Nephron progenitor cell (in vitro differentiated cells): ENCODE measurements around the gene AFF1.
A peak's percentile ranks its signal among the peaks of the same experiment; 100 is the strongest.
"Not testable (repeated sequence)": the region's sequence is repeated elsewhere in the genome, so short reads cannot be mapped to it uniquely, and the experiment has no call there.

ENCODE experiments used
- DNase-seq: peaks from one replicate; pipeline ENCODE4 v3.0.0; 2021
- H3K27ac Mint-ChIP-seq: 2 replicates; pipeline ENCODE4 v1.8.0; 2021; ENCODE audit warnings: mild to moderate bottlenecking, moderate library complexity, mixed read lengths
- H3K27me3 Mint-ChIP-seq: 2 replicates; pipeline ENCODE4 v1.8.0; 2021; ENCODE audit warnings: mild to moderate bottlenecking, low read depth, mixed read lengths; ENCODE audit not compliant: poor library complexity
- H3K36me3 Mint-ChIP-seq: 2 replicates; pipeline ENCODE4 v1.8.0; 2021; ENCODE audit warnings: low read depth, mixed read lengths
- H3K4me1 Mint-ChIP-seq: 2 replicates; pipeline ENCODE4 v1.8.0; 2021; ENCODE audit warnings: mixed read lengths
- H3K4me3 Mint-ChIP-seq: 2 replicates; pipeline ENCODE4 v1.8.0; 2021; ENCODE audit warnings: mild to moderate bottlenecking, moderate library complexity, mixed read lengths
- H3K9me3 Mint-ChIP-seq: 2 replicates; pipeline ENCODE4 v1.8.0; 2021; ENCODE audit warnings: mild to moderate bottlenecking, moderate library complexity, mixed read lengths
- TF ChIP-seq, protein P1 (sequence below): fragments of 200-600 bp; sonication (generic); IDR thresholded peaks from 2 replicates; pipeline ENCODE4 v1.5.0; 2021; ENCODE audit warnings: antibody characterized with exemption

Gene AFF1

DNA sequence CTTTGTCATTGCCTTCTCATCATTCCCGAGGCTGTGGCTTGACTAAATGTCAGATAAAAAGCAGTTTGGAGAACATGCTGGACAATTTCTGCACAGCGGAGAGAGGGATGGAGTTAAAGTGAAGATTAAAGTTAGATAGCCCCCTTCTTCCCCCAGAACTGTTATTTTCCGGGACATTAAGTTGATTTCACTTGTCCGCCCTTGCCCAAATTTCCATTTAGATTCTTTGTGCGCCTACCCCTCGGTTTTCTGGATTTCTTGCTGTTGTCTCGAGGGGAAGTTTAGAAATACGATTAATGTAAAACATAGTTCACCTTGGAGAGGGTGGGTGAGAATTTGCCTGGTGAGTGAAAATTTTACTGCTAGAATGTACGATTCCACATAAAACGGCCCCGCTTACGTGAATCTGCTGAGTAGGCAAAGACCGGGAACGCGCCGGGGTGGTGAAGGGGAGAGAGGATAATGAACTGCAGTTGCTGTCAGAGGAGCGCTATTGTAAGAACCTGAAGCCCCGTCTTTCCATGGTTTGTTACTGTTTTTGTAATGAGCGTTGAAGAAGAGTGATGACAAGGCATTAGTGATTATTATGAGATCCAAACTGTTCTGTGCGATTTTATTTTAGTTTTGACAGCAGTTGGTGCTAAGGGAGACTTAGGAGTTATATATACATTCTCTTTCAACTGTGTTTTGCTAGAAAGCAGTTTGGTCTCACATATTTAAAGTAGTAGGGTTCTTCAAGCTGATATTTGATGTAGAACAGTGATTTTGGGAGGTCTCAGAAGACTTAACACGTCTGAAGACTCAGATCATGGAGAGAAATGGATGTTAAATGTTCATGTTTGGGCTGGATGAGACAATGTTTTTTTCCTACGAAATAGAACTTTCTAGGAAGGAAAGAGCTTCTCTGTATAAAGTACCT is 73.0 kb downstream of the AFF1 start:
- Mint-ChIP-seq H3K9me3 (no peaks in the 10 kb centered on the region), H3K36me3 (no peaks in the 10 kb centered on the region), H3K4me3 (peak overlapping the region; percentile 97), H3K4me1 (peaks cover 85% of the 10 kb centered on the region), H3K27me3 (no peaks in the 10 kb centered on the region), H3K27ac (peak overlapping the region; percentile 98)
- TF ChIP-seq, protein P1, sequence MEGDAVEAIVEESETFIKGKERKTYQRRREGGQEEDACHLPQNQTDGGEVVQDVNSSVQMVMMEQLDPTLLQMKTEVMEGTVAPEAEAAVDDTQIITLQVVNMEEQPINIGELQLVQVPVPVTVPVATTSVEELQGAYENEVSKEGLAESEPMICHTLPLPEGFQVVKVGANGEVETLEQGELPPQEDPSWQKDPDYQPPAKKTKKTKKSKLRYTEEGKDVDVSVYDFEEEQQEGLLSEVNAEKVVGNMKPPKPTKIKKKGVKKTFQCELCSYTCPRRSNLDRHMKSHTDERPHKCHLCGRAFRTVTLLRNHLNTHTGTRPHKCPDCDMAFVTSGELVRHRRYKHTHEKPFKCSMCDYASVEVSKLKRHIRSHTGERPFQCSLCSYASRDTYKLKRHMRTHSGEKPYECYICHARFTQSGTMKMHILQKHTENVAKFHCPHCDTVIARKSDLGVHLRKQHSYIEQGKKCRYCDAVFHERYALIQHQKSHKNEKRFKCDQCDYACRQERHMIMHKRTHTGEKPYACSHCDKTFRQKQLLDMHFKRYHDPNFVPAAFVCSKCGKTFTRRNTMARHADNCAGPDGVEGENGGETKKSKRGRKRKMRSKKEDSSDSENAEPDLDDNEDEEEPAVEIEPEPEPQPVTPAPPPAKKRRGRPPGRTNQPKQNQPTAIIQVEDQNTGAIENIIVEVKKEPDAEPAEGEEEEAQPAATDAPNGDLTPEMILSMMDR, result no peak
- DNase-seq, result peak; percentile 70

DNA sequence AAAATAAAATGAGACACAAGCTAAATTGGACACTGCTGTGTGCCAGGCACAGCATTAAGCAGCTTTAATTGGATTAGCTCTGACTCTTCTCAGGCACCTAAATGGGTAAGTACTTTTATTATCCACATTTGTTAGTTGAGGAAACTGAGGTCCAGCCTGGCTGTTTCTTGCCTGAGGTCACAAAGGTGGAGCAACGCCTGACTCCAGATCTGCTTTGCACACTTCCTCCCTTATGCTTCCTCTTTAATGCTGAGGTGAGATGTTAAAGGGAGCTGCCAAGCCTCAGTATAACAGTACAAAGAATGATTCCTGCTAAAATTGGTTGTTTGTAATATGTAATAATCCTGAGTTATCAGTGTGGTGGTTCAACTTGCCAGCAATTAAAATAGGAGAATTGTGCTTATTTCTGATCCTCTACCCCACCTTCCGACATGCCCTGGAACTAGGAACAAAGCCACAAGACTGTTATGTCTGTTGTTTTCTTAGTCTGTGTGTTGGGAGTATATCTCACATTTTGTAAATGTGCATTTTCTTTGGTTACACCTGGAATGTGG is 74.4 kb downstream of the AFF1 start:
- Mint-ChIP-seq H3K36me3 (no peaks in the 10 kb centered on the region), H3K9me3 (no peaks in the 10 kb centered on the region), H3K4me1 (peaks cover 85% of the 10 kb centered on the region), H3K27ac (no peak overlapping the region), H3K27me3 (no peaks in the 10 kb centered on the region), H3K4me3 (peak overlapping the region; percentile 97)
- TF ChIP-seq, protein P1, result no peak
- no peak for DNase-seq

- Mint-ChIP-seq H3K27me3 (no peaks in the 10 kb centered on the region), H3K4me3 (peak overlapping the region; percentile 97), H3K4me1 (peaks cover 89% of the 10 kb centered on the region), H3K9me3 (no peaks in the 10 kb centered on the region), H3K36me3 (no peaks in the 10 kb centered on the region), H3K27ac (no peak overlapping the region)
- TF ChIP-seq, protein P1, result no peak
- no peak for DNase-seq
Observed at GRCh38 chr4:87010192-87010591, 75.4 kb downstream of the AFF1 start.

GRCh38 chr4:87011340-87012034 is 76.7 kb downstream of the AFF1 start:
- peaks cover 4% of the 10 kb centered on the region for H3K36me3 Mint-ChIP-seq

DNA sequence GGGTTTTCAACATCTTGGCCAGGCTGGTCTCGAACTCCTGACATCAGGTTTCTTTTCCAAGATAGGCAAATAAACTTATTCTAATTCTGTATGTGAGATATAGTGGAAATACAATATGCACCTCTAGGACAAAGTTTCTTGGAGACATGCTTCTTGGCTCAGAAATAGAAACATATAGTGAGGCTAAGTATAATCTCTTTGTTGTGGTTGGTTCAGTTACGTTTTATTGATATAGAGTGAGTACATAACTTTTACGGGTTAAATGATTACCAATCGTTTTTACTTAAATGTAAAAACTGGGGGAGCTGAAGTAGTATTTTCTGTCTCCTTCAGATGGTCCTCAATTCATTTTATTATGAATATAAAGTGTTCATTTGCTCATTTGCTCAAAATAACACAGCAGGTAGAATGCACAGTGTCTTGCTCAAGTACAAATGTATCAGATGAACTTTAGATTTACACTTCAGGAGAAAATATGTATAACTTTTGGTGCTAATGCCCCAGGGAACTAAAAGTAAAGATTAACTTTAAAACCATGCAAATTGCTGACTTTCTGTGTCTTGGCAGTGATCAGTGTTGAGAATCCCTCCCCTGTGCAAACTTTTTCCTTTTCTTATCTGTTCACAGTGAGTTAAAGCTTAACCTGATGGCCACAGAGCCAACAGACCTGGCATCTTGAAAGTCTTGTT is 77.6 kb downstream of the AFF1 start:
- no peaks in the 10 kb centered on the region for H3K9me3 Mint-ChIP-seq
- peaks cover 96% of the 10 kb centered on the region for H3K4me1 Mint-ChIP-seq
- no peak for DNase-seq
- no peaks in the 10 kb centered on the region for H3K27me3 Mint-ChIP-seq
- no peak overlapping the region for H3K4me3 Mint-ChIP-seq
- H3K27ac Mint-ChIP-seq, result peak overlapping the region; percentile 67
- TF ChIP-seq, protein P1, result no peak
- H3K36me3 Mint-ChIP-seq, result peaks cover 4% of the 10 kb centered on the region

More at GRCh38 chr4:87011340-87012034, 76.7 kb downstream of the AFF1 start:
- no peak for DNase-seq
- Mint-ChIP-seq H3K27me3 (no peaks in the 10 kb centered on the region), H3K4me1 (peaks cover 89% of the 10 kb centered on the region), H3K9me3 (no peaks in the 10 kb centered on the region), H3K27ac (peak overlapping the region; percentile 48), H3K4me3 (peak overlapping the region; percentile 46)
- TF ChIP-seq, protein P1, result no peak

DNA sequence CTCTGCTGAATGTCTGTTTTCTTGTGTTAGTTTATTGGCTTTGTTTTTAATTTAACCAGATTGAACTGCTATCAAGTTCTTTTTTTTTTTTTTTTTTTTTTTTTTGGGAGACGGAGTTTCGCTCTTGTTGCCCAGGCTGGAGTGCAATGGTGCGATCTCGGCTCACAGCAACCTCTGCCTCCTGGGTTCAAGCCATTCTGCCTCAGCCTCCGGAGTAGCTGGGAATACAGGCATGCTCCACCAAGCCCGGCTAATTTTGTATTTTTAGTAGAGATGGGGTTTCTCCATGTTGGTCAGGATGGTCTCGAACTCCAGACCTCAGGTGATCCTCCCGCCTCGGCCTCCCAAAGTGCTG is 78.1 kb downstream of the AFF1 start:
- not testable (repeated sequence) for H3K9me3 Mint-ChIP-seq, H3K27me3 Mint-ChIP-seq, H3K4me3 Mint-ChIP-seq, DNase-seq, H3K27ac Mint-ChIP-seq, H3K36me3 Mint-ChIP-seq
- peaks cover 99% of the 10 kb centered on the region for H3K4me1 Mint-ChIP-seq
